C4-2B (cell line): ENCODE data around the gene CPNE7.

ENCODE experiments used
- H3K27ac ChIP-seq: fragments of 450-650 bp; 2 replicates; pipeline ENCODE4 v1.5.1; 2017
- CTCF ChIP-seq: fragments of 450-650 bp; conservative IDR thresholded peaks from 2 replicates; pipeline ENCODE4 v1.5.1; 2017; ENCODE audit warnings: mild to moderate bottlenecking
- ZFX ChIP-seq: fragments of 450-650 bp; IDR thresholded peaks from 2 replicates; pipeline ENCODE4 v1.6.1; 2017

CPNE7 gene

DNA sequence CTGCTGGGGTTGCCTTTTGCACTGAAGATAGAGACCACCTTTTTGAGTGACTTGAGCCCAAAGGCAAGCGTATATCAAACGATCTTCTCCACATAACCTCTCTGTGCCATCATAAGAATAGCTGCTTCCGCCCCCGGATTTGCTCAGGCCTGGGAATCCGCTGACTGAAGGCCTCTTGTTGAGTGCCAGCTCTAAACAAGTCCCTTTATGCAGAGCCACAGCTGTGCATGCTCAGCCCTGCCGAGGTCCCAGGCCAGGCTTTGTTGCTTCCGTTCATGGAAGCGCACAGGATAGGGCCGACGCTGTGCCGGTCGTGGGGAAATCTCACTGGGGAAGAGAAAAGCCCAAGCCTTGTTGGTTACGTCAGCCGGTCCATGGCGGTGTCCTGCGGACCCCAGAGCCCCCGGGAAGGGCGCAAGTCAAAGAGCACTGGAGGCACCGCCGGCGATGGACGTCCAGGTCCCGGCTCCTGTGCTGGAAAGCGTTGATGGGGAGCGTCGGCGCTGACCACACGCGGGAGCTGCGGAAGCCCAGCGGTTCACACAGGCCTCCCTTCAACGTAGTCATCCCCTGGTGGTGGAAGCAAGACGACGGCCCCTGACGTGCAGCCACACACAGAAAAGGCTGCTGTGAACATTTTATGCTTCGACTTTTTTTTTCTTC lies 38.5 kb upstream of the CPNE7 start:
- no peak for TF ChIP-seq CTCF
- TF ChIP-seq ZFX, result no peak
- no peak overlapping the region for H3K27ac ChIP-seq

DNA sequence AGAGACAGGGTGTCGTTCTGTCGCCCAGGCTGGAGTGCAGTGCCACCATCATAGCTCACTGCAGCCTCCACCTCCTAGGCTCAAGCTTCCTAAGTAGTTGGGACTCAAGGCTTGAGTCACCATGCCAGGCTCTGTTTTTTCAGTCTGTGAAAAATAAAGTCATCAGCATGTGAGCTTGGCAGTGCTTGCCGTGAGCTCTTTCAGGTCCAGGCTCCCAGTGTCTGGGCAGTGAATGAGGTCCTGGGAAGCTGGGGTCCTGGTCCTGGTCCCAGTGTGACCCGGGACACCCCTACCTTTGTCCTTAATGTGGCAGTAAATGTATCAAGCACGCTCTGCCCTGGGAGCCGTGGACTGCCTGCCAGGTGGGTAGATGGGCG lies 38.0 kb upstream of the CPNE7 start:
- no peak overlapping the region for H3K27ac ChIP-seq
- no peak for TF ChIP-seq ZFX

DNA sequence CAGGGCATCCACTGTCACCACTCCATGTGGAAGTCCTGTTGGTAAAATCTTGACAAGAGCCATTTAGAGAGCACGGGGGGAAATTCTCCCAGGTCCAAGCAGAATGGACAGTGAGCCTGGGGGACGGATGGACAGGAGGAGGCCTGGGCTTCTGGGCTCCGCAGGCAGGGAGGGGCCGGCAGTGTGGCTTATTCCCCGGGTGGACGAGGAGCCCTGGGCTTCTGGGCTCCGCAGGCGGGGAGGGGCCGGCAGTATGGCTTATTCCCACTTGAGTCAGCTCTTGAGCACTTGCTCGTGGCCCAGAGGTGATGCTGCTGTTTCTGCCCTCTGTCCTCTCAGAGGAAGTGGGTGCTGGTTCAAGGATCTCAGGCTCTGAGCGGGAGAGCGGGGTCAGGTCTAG lies 37.3 kb upstream of the CPNE7 start:
- TF ChIP-seq CTCF (no peak), ZFX (no peak)
- no peak overlapping the region for H3K27ac ChIP-seq

- TF ChIP-seq CTCF (no peak), ZFX (no peak)
- H3K27ac ChIP-seq, result no peak overlapping the region
These were observed 35.0 kb upstream of the CPNE7 start for GRCh38 chr16:89540557-89540956.

DNA sequence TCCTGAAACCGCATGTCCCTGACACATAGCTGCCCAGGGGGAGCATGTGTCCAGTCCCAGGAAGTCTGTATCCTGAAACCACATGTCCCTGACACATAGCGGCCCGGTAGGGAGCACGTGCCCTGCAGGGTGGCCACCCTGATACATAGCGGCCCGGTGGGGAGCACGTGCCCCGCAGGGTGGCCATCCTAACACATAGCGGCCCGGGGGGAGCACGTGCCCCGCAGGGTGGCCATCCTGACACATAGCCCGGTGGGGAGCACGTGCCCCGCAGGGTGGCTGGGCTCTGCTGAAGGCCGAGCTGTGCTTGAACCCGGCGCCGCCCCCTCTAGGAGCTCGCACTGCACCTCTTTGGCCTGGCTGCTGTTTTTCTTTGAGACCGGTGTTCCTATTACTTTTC lies 33.8 kb upstream of the CPNE7 start:
- H3K27ac ChIP-seq, result no peak overlapping the region
- no peak for TF ChIP-seq ZFX
- no peak for TF ChIP-seq CTCF

GRCh38 chr16:89544113-89544512 lies 31.4 kb upstream of the CPNE7 start:
- no peak overlapping the region for H3K27ac ChIP-seq
- TF ChIP-seq ZFX (no peak), CTCF (no peak)

- H3K27ac ChIP-seq, result no peak overlapping the region
These were observed 30.9 kb upstream of the CPNE7 start for GRCh38 chr16:89544713-89545043.

More at GRCh38 chr16:89544713-89545043, 30.9 kb upstream of the CPNE7 start:
- TF ChIP-seq ZFX, result no peak
- no peak for TF ChIP-seq CTCF
